A673 (cell line): ENCODE results near the gene NCAPG.

ENCODE experiments used
- EZH2 ChIP-seq: fragments of 200-600 bp; sonication (generic); IDR thresholded peaks from 2 replicates; pipeline ENCODE4 v1.6.1; 2017; ENCODE audit warnings: borderline replicate concordance, low read depth, mild to moderate bottlenecking, mixed read lengths, antibody characterized with exemption, low read length; ENCODE audit not compliant: poor library complexity, severe bottlenecking
- TF ChIP-seq, protein P1 (sequence below): fragments of 300-800, 200-600 bp; sonication (generic); conservative IDR thresholded peaks from 2 replicates; pipeline ENCODE4 v1.5.1; 2017; ENCODE audit warnings: low read depth, mild to moderate bottlenecking, antibody characterized with exemption, low read length, moderate library complexity, mixed read lengths

DNA sequence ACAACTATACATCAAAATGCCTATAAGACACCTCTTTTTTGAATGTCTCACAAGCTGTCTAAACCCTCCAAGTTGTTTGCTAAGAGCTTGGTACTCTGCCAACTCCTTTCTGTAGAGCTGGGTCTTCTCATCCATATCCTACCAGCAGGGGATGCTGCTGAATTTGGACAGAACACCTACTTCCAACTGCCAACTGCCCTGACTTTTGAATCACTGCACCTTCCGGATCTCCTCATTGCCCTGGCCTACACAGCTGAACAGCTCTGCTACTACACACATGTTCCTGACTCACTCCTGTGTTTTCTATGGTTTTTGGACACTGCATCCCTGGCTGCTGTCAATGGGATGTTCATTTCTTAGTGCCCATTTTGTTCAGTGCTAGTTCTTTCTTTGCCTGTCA is 48.1 kb upstream of the NCAPG start:
- TF ChIP-seq, protein P1, sequence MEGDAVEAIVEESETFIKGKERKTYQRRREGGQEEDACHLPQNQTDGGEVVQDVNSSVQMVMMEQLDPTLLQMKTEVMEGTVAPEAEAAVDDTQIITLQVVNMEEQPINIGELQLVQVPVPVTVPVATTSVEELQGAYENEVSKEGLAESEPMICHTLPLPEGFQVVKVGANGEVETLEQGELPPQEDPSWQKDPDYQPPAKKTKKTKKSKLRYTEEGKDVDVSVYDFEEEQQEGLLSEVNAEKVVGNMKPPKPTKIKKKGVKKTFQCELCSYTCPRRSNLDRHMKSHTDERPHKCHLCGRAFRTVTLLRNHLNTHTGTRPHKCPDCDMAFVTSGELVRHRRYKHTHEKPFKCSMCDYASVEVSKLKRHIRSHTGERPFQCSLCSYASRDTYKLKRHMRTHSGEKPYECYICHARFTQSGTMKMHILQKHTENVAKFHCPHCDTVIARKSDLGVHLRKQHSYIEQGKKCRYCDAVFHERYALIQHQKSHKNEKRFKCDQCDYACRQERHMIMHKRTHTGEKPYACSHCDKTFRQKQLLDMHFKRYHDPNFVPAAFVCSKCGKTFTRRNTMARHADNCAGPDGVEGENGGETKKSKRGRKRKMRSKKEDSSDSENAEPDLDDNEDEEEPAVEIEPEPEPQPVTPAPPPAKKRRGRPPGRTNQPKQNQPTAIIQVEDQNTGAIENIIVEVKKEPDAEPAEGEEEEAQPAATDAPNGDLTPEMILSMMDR, result peak; percentile 34; the same call in 1 of the 2 replicates
- no peak for TF ChIP-seq EZH2
